ENCODE measurements around the gene RFX4. TPM values are rescaled to one million over a fixed set of nuclear protein-coding genes. Genes with fewer than 3 reads are reported as not detected.

The RFX4 gene
- total and polyA plus RNA-seq, 4 experiments from 2014 or later = not detected

GRCh38 chr12:106733660-106734059 lies 150.9 kb downstream of the RFX4 start:
- CTCF ChIA-PET (ENCODE audit: partially characterized antibody) = interaction anchor here (0.6 to 1.9 kb wide), 2 partner anchors 108 to 110 kb away, joined by 3 to 5 read pairs; no protein-coding TSS in a partner anchor
- POLR2A ChIA-PET (ENCODE audit: partially characterized antibody) = no interaction called here
- intact Hi-C loops (cut with micrococcal nuclease) = no loop called here

GRCh38 chr12:106736051-106736957 lies 153.5 kb downstream of the RFX4 start:
- no peaks in the 10 kb centered on the region for H3K4me1 ChIP-seq (ENCODE audit: insufficient read depth, low read length)
- H3K4me3 ChIP-seq (ENCODE audit: low read length in 2 of 2) = no peak overlapping the region
- Mint-ChIP-seq H3K27me3 (no peaks in the 10 kb centered on the region), H3K27ac (peak overlapping the region in 1 of 7 donors; percentile 65), H3K4me1 (peaks cover 1 to 14% (median 9%) of the 10 kb centered on the region in 4 donors), H3K36me3 (no peaks in the 10 kb centered on the region), H3K4me3 (no peak overlapping the region), H3K9me3 (no peaks in the 10 kb centered on the region)
- ChIA-PET CTCF (ENCODE audit: partially characterized antibody) (interaction anchor here (0.6 to 5.8 kb wide), 6 partner anchors 26 to 183 kb away, joined by 3 to 41 read pairs (median 3); no protein-coding TSS in a partner anchor), POLR2A (ENCODE audit: partially characterized antibody) (interaction anchor here (1.1 to 1.5 kb wide), 2 partner anchors 11 to 105 kb away, joined by 3 read pairs; no protein-coding TSS in a partner anchor)
- H3K27me3 ChIP-seq (ENCODE audit: insufficient read depth, low read length) = no peaks in the 10 kb centered on the region
- no peak overlapping the region for H3K27ac ChIP-seq (ENCODE audit: low read depth, low read length)
- intact Hi-C loops (cut with micrococcal nuclease) = loop anchor here (1.0 to 5.0 kb wide), 3 partner anchors 36 to 184 kb away; partner anchors contain the start of gene RIC8B
- H3K9me3 ChIP-seq (ENCODE audit: control insufficient read depth in 1 of 2, low read length in 2 of 2) = no peaks in the 10 kb centered on the region
- DNase-seq = peak in 4 of 5 donors; percentile 25 to 40 (median 31)
- H3K36me3 ChIP-seq (ENCODE audit: insufficient read depth, low read length) = no peaks in the 10 kb centered on the region

More at GRCh38 chr12:106733660-106734059, 150.9 kb downstream of the RFX4 start:
- no peak overlapping the region for H3K27ac Mint-ChIP-seq
- peaks cover 1 to 10% (median 7%) of the 10 kb centered on the region in 4 donors for H3K4me1 Mint-ChIP-seq
- no peaks in the 10 kb centered on the region for H3K36me3 Mint-ChIP-seq
- H3K4me3 Mint-ChIP-seq = no peak overlapping the region
- no peak overlapping the region for H3K27ac ChIP-seq (ENCODE audit: low read depth, low read length)
- H3K9me3 ChIP-seq (ENCODE audit: control insufficient read depth in 1 of 2, low read length in 2 of 2) = no peaks in the 10 kb centered on the region
- H3K4me1 ChIP-seq (ENCODE audit: insufficient read depth, low read length) = no peaks in the 10 kb centered on the region
- no peak overlapping the region for H3K4me3 ChIP-seq (ENCODE audit: low read length in 2 of 2)
- no peaks in the 10 kb centered on the region for H3K27me3 ChIP-seq (ENCODE audit: insufficient read depth, low read length)
- H3K9me3 Mint-ChIP-seq = no peaks in the 10 kb centered on the region
- no peaks in the 10 kb centered on the region for H3K36me3 ChIP-seq (ENCODE audit: insufficient read depth, low read length)
- no peak for DNase-seq
- no peaks in the 10 kb centered on the region for H3K27me3 Mint-ChIP-seq

DNA sequence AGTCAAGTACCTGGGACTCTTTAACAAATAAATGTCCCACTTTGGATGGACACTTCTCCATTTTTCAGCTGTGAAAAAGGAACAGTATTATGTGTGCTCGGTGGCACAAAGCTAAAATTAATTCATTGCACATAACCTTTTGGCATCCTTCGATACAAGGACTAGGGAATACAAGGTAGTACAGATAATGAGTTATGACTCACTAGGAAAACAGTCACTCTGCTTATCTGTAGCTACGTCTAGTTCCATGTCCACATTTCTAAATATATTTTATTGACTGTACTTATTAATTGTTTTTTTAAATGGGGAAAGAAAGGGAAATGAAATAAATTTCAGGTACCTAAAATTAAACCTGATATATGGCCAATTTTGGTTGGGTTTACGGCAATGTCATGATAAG lies 156.5 kb downstream of the RFX4 start:
- Histone ChIP-seq H3K9me3 (ENCODE audit: control insufficient read depth in 1 of 2, low read length in 2 of 2) (no peaks in the 10 kb centered on the region), H3K36me3 (ENCODE audit: insufficient read depth, low read length) (no peaks in the 10 kb centered on the region), H3K27me3 (ENCODE audit: insufficient read depth, low read length) (no peaks in the 10 kb centered on the region), H3K4me3 (ENCODE audit: low read length in 2 of 2) (no peak overlapping the region), H3K4me1 (ENCODE audit: insufficient read depth, low read length) (no peaks in the 10 kb centered on the region), H3K27ac (ENCODE audit: low read depth, low read length) (no peak overlapping the region)
- no peak overlapping the region for H3K27ac Mint-ChIP-seq
- DNase-seq = no peak
- peaks cover 5 to 14% (median 9%) of the 10 kb centered on the region in 4 donors for H3K4me1 Mint-ChIP-seq
- ChIA-PET CTCF (ENCODE audit: partially characterized antibody) (interaction anchor here (1.5 to 5.8 kb wide), 2 partner anchors 36 to 102 kb away, joined by 3 to 41 read pairs; no protein-coding TSS in a partner anchor), POLR2A (ENCODE audit: partially characterized antibody) (no interaction called here)
- H3K9me3 Mint-ChIP-seq = no peaks in the 10 kb centered on the region
- H3K36me3 Mint-ChIP-seq = no peaks in the 10 kb centered on the region
- no peak overlapping the region for H3K4me3 Mint-ChIP-seq
- no peaks in the 10 kb centered on the region for H3K27me3 Mint-ChIP-seq
- intact Hi-C loops (cut with micrococcal nuclease) = loop anchor here (5.0 kb wide), 1 partner anchor 33 kb away; the partner anchor contains the start of gene RIC8B

DNA sequence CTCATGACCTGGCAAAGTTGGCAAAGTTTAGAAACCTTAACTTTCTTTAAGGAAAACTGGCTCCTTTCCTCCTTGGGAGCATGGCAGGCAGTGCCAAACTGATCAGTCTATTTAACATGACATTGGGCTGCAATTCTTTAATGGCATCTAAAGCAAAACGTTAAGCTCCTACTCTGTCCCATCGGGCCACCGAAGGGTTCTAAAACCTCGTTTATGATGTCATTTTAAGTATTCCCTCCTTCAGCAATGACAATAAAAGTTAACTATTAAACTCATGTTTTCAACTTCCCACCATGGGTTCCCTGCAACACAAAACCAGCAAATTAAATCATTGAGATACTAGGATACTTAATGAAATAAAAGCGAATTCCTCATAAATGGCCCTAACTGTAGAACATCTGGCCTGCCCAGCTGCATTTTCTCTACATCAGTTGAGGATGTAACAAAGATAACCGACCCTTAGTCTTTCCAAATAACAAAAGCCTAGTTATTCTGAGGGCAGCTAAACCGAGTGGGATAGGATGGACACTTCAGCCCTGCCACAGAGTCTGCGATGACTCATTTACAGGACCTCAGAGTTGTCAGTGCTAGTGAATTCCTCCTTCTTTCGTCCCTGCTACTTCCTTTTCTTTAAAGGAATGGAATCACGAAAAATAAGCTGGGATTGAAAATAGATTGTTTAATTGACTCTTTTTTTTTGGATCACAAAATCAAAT lies 157.2 kb downstream of the RFX4 start:
- no peaks in the 10 kb centered on the region for H3K27me3 Mint-ChIP-seq
- CTCF ChIA-PET (ENCODE audit: partially characterized antibody) = interaction anchor here (1.5 to 5.8 kb wide), 2 partner anchors 36 to 101 kb away, joined by 3 to 41 read pairs; no protein-coding TSS in a partner anchor
- POLR2A ChIA-PET (ENCODE audit: partially characterized antibody) = no interaction called here
- intact Hi-C loops (cut with micrococcal nuclease) = loop anchor here (5.0 kb wide), 1 partner anchor 32 kb away; the partner anchor contains the start of gene RIC8B
- H3K4me1 ChIP-seq (ENCODE audit: insufficient read depth, low read length) = no peaks in the 10 kb centered on the region
- H3K27ac ChIP-seq (ENCODE audit: low read depth, low read length) = no peak overlapping the region
- no peak overlapping the region for H3K27ac Mint-ChIP-seq
- peaks cover 5 to 14% (median 10%) of the 10 kb centered on the region in 4 donors for H3K4me1 Mint-ChIP-seq
- H3K4me3 Mint-ChIP-seq = no peak overlapping the region
- H3K9me3 ChIP-seq (ENCODE audit: control insufficient read depth in 1 of 2, low read length in 2 of 2) = no peaks in the 10 kb centered on the region
- H3K9me3 Mint-ChIP-seq = no peaks in the 10 kb centered on the region
- H3K27me3 ChIP-seq (ENCODE audit: insufficient read depth, low read length) = no peaks in the 10 kb centered on the region
- no peaks in the 10 kb centered on the region for H3K36me3 Mint-ChIP-seq
- no peaks in the 10 kb centered on the region for H3K36me3 ChIP-seq (ENCODE audit: insufficient read depth, low read length)
- DNase-seq = no peak
- no peak overlapping the region for H3K4me3 ChIP-seq (ENCODE audit: low read length in 2 of 2)

GRCh38 chr12:106740818-106741217 lies 158.0 kb downstream of the RFX4 start:
- ChIA-PET CTCF (ENCODE audit: partially characterized antibody) (interaction anchor here (1.5 kb wide), 1 partner anchor 101 kb away, joined by 5 read pairs; no protein-coding TSS in a partner anchor), POLR2A (ENCODE audit: partially characterized antibody) (no interaction called here)

DNA sequence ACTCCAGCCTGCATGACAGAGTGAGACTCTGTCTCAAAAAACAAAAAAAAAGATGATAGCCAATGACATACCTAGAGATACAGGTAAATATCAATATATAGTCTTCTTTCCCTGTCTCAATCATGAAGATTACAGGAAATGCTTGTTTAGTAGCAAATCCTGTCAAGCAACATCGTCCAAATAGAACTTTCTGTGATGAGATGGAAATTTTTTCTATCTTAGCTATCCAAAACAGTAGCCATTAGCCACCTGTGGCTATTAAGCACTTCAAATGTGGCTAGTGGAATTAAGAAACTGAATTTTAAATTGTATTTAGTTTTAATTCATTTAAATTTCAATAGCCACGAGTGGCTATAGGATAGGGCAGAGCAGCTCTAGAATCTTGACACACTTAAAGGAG lies 158.4 kb downstream of the RFX4 start:
- ChIA-PET POLR2A (ENCODE audit: partially characterized antibody) (no interaction called here), CTCF (ENCODE audit: partially characterized antibody) (interaction anchor here (1.5 kb wide), 1 partner anchor 101 kb away, joined by 5 read pairs; no protein-coding TSS in a partner anchor)
- Mint-ChIP-seq H3K36me3 (no peaks in the 10 kb centered on the region), H3K4me3 (no peak overlapping the region), H3K27me3 (peaks cover 0 to 1% of the 10 kb centered on the region in 2 donors), H3K4me1 (peaks cover 5 to 15% (median 11%) of the 10 kb centered on the region in 4 donors), H3K27ac (no peak overlapping the region), H3K9me3 (no peaks in the 10 kb centered on the region)
- no peaks in the 10 kb centered on the region for H3K27me3 ChIP-seq (ENCODE audit: insufficient read depth, low read length)
- H3K27ac ChIP-seq (ENCODE audit: low read depth, low read length) = no peak overlapping the region
- no peak for DNase-seq
- no peak overlapping the region for H3K4me3 ChIP-seq (ENCODE audit: low read length in 2 of 2)
- intact Hi-C loops (cut with micrococcal nuclease) = no loop called here
- H3K36me3 ChIP-seq (ENCODE audit: insufficient read depth, low read length) = no peaks in the 10 kb centered on the region
- H3K4me1 ChIP-seq (ENCODE audit: insufficient read depth, low read length) = peaks cover under 1% of the 10 kb centered on the region
- no peaks in the 10 kb centered on the region for H3K9me3 ChIP-seq (ENCODE audit: control insufficient read depth in 1 of 2, low read length in 2 of 2)

More at GRCh38 chr12:106740818-106741217, 158.0 kb downstream of the RFX4 start:
- intact Hi-C loops (cut with micrococcal nuclease) = no loop called here
- H3K4me3 ChIP-seq (ENCODE audit: low read length in 2 of 2) = no peak overlapping the region
- no peaks in the 10 kb centered on the region for H3K27me3 ChIP-seq (ENCODE audit: insufficient read depth, low read length)
- H3K9me3 Mint-ChIP-seq = no peaks in the 10 kb centered on the region
- no peaks in the 10 kb centered on the region for H3K36me3 ChIP-seq (ENCODE audit: insufficient read depth, low read length)
- no peak overlapping the region for H3K27ac ChIP-seq (ENCODE audit: low read depth, low read length)
- H3K27me3 Mint-ChIP-seq = peaks cover 0 to 1% of the 10 kb centered on the region in 2 donors
- H3K9me3 ChIP-seq (ENCODE audit: control insufficient read depth in 1 of 2, low read length in 2 of 2) = no peaks in the 10 kb centered on the region
- H3K4me3 Mint-ChIP-seq = peak overlapping the region in 2 of 8 donors; percentile 5 to 32
- H3K36me3 Mint-ChIP-seq = no peaks in the 10 kb centered on the region
- H3K27ac Mint-ChIP-seq = peak overlapping the region in 1 of 7 donors; percentile 33
- H3K4me1 Mint-ChIP-seq = peaks cover 5 to 18% (median 11%) of the 10 kb centered on the region in 4 donors
- no peaks in the 10 kb centered on the region for H3K4me1 ChIP-seq (ENCODE audit: insufficient read depth, low read length)
- no peak for DNase-seq

All from CD4-positive, alpha-beta memory T cell (primary cell).